Measurements from ENCODE around the gene THADA.
"Not testable (repeated sequence)": the region's sequence is repeated elsewhere in the genome, so short reads cannot be mapped to it uniquely, and the experiment has no call there.

Gene THADA

DNA sequence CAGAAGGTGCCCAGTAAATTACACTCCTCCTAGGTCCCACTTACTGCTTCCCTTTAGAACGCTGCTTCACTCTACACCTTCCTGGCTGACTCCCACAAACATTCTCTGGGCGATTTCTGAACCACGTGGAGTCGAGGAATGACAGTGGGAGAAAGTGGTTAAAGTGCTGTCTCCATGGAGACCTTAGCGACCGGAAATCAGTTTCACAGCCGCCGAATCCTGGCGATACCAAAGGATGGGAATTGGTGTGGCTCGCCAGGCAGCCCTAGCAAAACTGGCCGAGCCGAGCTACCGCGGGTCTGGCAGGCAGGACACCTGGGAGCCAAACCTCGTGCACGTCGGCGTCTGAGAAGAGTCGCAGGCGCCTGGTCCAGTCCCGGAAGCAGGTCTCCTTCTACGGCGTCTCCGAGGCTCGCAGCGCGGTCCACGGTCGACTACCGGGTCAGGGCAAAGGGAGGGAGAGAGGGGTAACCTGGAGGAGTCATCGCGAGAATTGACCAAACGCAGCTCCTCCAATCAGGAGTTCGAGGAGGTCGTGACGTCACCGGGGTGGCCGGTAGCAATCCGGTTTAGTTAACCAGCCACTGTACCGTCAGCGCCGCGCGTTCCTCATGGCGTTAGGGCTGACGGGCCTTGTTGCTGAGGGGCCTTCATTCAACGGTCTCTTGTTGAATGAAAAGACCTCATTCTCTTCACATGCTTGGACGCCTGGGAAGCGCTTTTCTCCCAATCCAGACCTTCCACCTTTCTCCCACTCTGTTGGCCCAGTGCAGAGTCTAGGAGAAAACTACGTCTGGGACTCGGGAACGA, at the start of gene THADA:
Gene THADA, minus strand, starts transcription at position 436 of the 810 bp plus-strand sequence. CDS start 3,646 bp downstream, outside the sequence.
- peak; percentile 99 for DNase-seq

DNA sequence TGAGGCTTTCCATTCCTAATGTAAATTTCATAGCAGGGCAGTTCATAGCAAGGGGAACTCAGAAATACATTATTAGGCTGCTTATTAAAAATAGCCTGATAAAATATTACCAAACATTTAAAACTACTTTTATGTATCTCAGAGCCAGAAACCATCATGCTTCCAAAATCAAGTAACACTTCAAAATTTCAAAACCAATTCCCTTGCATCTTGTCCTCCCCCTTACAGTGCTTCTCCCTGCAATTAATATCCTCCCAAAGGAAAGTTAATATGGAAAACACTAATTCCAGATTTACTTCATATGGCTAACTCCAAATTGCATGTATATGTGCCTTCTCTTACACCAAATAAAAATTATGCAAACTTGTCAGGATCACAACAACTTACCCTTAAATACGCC, 47.8 kb upstream of the THADA start:
- no peak for DNase-seq

GRCh38 chr2:43642363-43642762, 46.5 kb upstream of the THADA start:
- no peak for DNase-seq

DNA sequence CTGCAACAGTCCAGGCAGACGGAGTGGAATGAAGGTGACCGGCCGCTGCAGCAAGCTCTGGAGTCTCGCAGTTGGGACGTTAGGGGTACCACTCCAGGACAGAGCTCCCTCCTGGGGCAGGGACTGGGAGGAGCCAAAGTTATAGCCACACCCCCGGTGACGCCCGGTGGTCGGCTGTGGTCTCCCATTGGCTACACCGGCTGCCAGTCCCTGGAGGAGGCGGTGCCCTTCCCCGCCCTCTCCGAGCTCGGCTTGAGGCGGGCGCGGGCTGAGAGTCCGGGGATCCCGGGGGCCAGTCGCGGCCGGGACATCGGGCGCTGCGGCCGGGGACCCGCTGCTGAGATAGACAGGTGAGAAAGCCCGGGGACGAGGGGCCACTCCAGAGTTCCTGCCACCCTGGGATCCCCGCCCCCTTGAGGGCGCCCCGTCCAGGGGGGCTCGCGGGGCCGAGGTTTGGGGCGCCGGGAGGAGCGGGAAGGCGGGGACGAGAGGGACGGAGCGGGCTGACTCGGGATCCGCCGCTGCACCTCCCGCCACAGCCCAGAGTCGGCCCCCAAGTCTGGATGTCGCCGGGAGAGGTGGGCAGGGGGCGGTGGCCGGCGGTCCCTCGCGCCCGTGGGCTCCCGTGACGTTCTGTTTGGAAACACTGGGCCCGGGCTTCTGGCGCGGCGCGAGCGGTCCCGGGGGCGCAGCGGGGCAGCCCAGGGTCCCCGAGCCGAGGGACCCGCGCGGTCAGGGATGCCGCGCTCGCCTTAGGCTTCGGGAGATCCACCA, 41.4 kb upstream of the THADA start, which contains the start of gene PLEKHH2:
Gene PLEKHH2, plus strand, starts transcription at position 231 of the 774 bp plus-strand sequence. CDS start 7,414 bp downstream, outside the sequence.
- DNase-seq, result peak; percentile 91

DNA sequence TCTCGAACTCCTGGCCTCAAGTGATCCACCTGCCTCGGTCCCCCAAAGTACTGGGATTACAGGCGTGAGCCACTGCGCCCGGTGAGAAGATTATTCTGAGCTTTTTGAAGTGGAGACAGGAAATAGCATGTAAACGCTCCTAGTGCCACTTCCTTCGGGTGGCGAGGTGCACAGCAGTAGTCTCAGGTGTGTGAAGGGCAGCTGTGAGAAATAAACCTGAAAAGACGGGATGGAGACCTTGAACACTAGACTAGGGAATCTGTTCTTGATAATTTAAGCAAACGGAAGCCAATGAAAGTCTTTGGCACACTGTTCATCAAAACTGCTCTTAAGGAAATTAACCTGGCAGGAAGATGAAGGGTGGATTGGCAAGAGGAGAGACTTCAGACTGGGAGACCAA, 40.8 kb upstream of the THADA start:
- DNase-seq, result peak; percentile 19

DNA sequence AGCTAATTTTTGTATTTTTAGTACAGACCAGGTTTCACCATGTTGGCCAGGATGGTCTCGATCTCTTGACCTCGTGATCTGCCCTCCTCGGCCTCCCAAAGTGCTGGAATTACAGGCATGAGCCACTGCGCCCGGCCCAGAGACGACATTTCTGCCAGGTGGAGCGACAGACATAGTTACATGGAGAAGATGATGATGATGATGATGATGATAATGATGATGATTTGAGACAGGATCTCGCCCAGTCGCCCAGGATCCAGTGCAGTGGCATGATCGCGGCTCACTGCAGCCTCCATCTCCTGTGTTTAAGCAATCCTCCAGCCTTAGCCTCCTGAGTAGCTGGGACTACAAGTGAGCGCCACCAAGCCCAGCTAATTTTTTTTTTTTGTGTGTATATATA, 40.3 kb upstream of the THADA start:
- DNase-seq, result not testable (repeated sequence)

DNA sequence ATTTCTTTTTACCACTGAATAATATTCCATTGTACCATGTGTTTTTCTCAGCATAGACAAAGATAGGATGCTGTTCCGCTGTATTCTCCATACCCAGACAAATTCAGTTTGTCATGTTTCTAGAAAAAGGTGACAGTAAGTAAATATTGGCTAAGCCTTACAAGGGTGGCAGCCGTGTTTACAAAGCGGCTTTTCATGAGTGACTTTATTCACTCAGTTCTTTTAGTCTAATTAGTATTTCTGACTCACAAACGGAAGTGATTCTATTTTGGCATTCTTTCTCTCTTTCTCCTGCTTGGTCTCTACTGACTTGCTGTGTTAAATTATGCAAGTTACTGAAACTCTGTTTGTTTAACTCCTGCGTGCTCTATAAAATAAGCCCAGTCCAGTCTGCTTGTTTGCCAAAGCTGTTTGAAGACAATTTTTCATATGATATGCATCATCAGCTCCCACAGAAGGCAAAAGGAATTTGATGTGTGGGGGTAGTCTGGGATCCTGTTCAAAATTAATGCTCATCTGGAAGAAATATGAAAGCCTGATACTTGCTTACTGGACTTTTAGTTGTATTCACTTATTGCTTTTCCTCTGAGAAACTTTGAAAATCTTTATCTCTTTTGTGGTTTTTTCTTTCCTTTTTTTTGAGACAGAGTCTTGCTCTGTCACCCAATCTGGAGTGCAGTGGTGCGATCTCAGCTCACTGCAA, 38.9 kb upstream of the THADA start:
- DNase-seq, result no peak

- DNase-seq, result no peak
These were observed 35.9 kb upstream of the THADA start for GRCh38 chr2:43631618-43632317.

DNA sequence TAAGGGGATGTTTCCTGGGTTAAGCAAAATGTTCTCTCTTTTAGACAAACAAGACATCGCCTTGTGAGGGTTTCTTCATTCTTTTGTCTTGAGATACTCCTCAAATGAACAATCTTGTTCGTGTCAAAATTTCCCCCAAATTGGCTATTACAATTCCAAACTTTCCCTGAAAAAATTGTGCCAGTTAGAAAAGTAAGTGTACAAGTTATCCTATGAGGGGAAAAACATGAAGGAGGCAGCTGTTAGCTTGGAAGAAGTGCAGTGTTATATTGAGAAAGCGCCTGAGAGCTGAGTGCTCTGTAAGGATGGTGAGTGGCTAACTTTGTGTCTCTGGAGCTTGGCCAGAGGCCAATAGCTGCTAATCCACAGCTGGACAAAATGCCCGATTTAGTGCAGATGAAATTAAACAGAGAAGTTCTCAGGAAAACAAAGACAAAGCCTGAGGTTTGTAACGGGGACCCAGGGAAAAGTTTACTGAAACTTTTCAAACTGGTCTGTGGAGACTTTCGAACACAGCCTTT, 27.2 kb upstream of the THADA start:
- no peak for DNase-seq

DNA sequence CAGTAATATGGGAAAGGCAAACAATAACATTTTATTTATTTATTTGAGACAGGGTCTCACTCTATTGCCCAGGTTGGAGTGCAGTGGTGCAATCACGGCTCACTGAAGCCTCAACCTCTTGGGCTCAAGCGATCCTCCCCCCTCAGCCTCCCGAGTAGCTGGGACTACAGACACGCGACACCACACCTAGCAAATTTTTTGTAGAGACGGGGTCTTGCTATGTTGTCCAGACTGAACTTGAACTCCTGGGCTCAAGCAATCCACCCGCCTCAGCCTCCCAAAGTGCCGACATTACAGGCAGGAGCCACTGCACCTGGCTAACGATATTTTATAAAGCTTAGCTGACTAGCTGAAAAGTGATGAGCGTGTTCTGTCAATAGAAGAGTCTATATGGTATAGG, 23.7 kb upstream of the THADA start:
- DNase-seq, result no peak

DNA sequence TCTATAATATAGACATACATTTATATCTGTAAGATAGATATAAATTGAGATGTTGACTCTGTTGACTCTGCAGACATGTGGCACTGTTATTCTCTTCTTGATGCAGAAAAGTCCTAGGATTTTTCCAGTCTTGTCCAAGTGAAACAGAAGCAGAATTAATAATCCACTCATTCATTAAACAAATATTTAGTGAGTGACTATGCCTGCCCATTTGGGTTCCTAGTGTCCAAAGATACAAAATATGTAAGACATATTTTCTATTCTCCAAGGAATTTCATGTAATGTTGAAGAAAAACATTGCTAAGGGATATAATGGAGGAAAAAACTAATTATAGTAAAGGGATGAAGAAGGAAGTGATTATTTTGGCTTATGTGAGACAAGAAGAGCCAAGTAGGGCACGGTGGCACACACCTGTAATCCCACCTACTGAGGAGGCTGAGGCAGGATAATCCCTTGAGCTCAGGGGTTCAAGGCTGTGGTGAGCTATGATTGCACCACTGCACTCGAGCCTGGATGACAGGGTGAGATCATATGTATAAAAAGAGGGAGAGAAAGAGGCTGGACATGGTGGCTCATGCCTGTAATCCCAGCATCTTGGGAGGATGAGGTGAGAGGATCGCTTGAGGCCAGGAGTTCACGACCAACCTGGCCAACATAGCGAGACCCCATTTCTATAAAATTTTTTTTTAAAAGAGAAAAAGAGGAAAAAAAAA, 21.3 kb upstream of the THADA start:
- no peak for DNase-seq

- DNase-seq, result no peak
These were observed 17.1 kb upstream of the THADA start for GRCh38 chr2:43612944-43613343.

DNA sequence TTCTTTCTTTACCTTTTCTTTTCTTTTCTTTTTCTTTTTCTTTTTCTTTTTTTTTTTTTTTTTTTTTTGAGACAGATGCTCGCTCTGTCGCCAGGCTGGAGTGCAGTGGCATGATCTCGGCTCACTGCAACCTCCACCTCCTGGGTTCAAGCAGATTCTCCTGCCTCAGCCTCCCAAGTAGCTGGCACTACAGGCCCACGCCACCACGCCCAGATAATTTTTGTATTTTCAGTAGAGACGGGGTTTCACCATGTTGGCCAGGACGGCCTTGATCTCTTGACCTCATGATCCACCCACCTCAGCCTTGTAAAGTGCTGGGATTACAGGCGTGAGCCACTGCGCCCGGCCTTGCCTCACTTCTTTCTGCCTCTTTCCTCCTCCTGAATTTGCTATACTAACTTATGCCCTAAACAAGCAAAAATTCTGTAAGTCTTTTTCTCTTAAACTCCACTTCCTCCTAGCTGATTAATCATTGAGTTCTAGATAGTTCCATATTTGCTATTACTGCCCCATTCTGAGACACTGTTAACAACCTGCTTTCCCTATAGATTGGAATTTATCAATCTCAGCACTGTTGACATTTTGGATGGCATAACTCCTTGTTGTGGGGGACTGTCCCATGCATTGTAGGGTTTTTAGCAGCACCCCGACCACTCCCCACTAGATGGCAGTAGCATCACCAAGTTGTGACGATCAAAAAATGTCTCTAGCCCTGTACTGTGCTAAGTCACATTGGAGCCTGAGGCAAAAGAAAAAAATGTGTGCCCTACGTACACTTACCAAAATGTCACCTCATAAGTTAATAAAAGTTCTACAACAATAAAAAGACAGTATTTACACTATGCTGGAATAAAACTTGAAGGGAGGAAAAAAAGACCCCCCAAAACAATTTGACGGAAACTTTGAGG, 16.4 kb upstream of the THADA start:
- DNase-seq, result peak; percentile 82

- no peak for DNase-seq
These were observed 14.5 kb upstream of the THADA start for GRCh38 chr2:43610361-43610760.

DNA sequence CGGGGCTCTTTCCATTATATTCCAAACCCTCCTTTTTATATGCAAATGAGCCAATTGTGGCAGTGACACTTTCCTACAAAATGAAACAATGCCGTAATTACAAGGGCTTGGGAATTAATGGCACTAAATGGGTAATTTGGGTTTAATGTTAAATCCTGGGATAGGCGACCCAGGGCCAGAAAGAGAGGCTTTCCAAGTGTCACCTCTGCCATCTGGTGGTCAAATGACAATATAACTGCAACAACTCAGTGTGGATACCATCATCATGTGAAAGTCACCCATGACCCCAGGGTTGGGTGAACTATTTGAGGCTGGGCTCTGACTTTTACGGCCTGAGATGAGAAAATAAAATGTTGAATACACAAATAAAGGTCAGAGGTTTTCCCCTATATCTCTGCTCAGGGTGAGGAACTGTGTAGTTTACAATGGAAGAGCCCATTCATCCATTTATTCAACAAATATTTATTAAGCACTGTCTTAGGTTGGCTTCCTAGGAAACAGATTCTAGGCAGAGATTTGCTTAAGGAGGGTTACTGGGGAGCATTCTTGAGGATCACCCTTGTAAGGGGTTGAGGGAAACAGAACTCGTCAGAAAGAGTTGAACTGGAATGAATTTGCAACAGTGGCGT, 13.6 kb upstream of the THADA start:
- peak; percentile 65 for DNase-seq

DNA sequence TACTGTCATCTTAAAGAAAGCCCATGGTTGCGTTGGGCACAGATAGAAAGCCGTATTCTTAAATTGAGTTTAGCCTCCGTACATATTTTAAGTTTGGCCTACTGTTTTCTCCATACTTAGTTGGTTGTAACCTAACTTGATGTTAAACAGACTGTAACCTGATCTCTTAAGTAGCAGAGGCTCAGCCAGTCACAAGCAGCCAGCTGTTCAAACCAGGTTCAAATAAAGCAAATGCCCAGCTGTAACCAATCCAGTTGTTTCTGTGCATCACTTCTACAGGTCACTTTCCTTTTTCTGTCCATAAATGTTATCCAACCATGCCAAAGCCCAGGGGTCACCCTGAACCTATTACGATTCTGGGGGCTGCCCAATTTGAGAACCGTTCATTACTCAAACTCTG, 10.0 kb upstream of the THADA start:
- DNase-seq, result no peak

GRCh38 chr2:43605079-43605655, 9.3 kb upstream of the THADA start:
- peak; percentile 52 for DNase-seq

DNA sequence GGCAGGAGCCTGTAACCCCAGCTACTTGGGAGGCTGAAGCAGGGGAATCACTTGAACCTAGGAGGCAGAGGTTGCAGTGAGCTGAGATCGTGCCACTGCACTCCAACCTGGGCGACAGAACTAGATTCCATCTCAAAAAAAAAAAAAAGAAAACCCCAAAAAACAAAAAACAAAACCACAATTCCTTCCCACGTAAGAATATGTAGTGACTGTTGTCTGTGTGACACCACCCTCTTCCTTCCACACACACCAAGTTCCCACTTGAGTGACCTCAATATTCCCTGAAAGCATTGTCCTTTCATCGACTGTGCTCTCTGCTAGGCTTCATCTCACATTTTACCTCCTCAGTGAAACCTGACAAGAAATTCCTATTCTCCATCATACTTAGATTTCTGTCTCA, 8.8 kb upstream of the THADA start:
- no peak for DNase-seq

GRCh38 chr2:43600596-43600995, 4.8 kb upstream of the THADA start:
- DNase-seq, result not testable (repeated sequence)

- no peak for DNase-seq
These were observed 963 bp downstream of the THADA start for GRCh38 chr2:43594875-43595274.
